GM18499 (cell line): ENCODE results near the gene MRPS18C.
"Not testable (repeated sequence)": the region's sequence is repeated elsewhere in the genome, so short reads cannot be mapped to it uniquely, and the experiment has no call there.

Experiments used
- ATAC-seq: cut with Tn5 transposase; IDR thresholded peaks from one replicate; pipeline ENCODE4 v1.9.1; 2021; ENCODE audit warnings: moderate number of reproducible peaks; ENCODE audit not compliant: insufficient read depth, unreplicated experiment

The MRPS18C gene

DNA sequence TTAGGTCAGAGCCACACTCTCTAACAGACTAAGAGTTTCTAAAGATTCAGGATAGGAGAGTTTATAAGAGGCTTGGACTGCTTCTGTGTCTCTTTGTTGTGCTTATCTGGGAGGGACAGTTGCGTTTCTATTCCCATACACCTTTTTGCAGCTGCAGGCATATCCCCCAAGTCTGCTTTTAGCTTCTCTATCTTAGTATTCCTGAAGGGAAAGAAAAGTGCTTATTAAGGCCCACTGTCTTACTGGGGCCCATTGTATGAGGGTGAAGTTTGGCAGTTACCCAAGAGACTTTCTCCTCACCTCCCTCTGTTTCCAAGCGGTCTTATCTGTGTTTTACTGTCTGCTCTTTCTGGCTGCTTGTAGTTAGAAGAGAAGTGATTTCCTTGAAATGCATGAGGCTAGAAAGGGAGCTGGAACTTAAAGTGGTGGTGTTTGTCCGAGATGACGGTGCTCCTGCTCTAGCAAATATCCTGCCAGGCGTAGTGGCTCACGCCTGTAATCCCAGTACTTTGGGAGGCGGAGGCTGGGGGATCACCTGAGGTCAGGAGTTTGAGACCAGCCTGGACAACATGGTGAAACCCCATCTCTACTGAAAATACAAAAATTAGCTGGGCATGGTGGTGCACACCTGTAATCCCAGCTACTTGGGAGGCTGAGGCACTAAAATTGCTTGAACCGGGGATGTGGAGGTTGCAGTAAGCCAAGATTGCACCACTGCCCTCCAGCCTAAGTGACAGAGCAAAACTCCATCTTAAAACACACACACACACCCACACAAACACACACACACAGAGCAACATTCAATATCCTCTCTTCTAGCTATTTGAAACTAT lies 40.4 kb downstream of the MRPS18C start:
- ATAC-seq, result not testable (repeated sequence)

DNA sequence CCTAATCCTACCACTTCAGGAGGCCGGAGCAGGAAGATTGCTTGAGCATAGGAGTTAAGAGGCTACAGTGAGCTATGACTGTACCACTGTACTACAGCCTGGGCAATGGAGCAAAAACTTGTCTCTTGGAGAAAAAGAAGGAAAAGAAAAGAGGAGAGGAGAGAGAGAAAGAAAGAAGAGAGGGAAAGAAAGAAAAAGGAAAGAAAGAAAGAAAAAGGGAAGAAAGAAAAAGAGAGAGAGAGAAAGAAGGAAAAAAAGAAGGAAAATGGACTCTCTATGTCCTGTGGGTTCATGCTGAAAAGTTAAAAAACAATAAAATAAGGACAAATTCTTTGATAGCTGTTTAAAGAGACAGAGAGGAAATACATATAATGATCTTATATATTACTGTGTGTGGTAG lies 42.3 kb downstream of the MRPS18C start:
- ATAC-seq, result no peak

DNA sequence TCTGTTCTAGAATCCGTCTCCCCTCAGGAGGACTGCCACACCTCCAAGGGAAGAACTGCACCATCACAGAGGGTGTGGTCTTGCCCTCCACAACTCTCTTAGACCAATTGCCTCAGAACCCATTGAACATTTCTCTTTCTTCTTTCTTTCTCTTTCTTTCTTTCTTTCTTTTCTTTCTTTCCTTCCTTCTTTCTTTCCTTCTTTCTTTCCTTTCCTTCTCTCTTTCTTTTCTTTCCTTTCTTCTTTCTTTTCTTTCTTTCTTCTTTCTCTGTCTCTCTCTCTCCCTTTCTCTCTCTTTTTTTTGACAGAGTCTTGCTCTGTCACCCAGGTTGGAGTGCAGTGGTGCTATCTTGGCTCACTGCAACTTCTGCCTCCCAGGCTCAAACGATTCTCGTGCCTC lies 45.8 kb downstream of the MRPS18C start:
- ATAC-seq, result not testable (repeated sequence)

DNA sequence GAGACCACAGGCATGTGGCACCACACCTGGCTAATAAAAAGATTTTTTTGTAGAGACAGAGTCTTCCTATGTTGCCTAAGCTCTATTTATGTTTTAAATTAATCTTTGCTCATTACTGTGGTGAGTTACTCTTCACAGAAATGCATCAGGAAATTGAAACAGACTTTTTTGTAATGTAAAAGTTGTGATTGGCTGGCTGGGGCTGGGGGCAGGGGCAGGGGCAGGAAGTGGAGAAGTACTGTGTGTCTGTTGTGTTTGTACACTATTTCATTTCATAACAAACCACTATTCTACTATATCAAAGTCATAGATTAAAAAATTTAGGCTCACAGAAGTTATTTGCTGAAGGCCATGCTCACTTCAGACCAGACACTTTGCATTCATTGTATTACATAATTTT lies 48.1 kb downstream of the MRPS18C start:
- ATAC-seq, result no peak

DNA sequence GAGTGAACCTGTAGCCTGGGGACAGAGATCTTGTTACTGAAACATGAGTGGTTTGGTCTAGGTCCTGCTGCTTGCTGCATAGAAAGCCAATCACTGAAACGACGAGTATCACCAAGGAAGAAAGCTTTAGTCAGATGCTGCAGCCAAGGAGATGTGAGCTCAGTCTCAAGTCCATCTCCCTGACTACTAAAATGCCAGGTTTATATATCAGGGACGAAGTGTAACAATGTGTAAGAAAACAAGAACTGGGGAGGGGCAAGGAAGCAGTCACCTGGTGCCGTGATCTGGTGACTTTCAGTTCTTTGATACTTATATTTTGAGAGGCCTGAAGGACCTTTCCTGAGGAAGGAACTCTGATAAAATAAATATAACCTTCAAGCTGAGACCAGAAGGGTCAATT lies 48.6 kb downstream of the MRPS18C start:
- no peak for ATAC-seq

DNA sequence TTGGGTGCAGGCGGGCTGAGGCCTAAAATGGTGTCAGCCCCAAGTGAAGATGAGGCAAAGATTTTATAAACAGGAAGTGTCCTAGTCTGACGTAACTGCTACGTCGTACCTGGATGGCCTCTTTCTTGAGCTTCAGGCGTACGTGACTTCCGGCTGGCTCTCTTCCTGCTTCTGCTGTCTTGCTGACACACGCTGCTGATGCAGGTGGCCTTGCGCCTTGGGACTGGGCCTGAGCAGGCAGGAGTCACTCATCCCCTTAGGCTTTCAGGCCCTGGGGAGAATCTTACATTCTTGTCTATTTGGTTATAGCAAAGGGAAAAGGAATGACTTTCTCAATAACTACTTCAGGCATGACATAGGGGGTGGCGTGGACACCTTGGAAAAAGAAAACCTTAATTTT lies 49.1 kb downstream of the MRPS18C start:
- ATAC-seq, result no peak

DNA sequence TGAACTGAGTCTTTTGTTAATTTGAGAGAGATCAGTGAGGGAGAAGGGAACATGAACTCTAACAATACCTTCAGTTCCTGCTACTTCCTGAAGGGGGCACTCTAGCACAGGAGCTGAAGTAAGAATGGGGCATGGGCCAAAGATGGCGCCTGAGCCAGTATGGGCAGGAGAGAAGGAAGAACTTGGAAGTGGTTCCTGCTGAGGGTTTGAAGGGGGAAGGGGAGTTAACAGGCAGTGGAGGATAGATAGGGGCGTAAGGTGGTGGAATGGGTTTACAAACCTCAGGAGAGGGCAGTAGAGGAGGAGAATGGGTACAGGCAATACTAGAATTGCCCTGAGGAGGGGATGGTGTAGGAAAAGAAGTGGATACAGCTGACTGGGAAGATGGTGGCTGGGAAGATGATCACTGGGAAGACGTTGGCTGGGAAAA lies 53.3 kb downstream of the MRPS18C start:
- ATAC-seq, result not testable (repeated sequence)

DNA sequence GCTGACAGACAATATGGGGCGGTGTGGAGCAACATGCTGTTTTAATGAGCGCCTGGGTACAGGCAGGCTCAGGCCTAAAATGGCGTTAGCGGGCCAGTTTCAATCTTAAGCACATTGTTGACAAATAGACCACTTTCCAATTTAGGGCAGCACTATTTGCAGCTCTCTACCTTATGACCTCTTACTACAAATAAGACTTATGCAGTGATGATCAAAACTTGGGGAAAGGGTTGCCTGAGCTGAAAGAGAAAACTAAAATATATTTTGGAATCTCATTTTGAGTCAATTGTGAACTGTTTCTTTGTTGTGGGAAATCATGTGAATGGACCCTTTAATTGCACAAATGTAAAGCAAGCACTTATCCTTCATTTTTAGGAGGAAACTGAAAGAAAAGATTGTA lies 54.6 kb downstream of the MRPS18C start:
- ATAC-seq, result no peak
